ENCODE measurements around the gene STK32B.
"Not testable (repeated sequence)": the region's sequence is repeated elsewhere in the genome, so short reads cannot be mapped to it uniquely, and the experiment has no call there.

The STK32B gene

DNA sequence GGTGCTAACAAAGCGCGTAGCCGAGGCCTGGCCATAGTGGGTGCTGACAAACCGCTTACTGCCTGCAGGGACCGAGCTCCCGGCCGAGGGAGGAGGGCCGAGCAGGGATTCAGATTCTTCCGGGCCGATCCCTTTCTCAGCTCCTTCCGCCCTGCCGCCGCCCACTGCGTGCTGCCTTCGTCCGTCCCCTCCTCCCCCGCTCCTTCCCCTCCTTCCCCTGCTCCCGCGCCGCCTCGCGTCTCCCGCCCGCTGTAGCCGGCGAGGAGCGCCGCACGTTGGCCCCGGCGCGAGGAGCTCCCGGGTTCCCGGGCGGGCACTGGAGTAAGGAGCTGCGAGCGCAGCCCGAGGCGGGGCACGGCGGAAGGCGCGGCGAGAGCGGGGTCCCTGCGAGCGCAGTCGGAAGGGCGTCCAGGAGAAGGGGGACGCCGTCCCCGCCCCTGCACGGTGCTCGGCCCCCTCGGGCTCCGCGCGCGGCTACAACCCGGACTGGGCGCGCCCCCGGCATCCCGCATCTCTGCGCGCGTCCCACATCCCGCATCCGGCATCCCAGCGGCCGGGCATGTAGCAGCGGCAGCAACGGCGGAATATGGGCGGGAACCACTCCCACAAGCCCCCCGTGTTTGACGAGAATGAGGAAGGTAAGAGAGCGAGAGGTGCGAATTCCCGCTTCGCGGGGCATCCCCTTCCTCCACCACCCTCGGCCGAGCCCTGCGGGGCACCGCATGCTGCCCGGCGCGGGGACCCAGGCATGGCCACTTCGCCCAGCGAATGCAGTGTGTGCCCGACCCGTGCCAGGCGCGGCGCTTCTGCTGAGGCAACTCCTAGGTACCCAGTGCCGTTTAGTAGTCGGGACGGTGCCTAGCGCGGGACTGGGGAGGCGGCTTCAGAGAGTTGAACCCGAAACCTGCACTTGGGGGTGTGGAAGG, at the start of gene STK32B:
TSS of gene STK32B (plus strand) at position 203 of the 926 bp plus-strand sequence.
- DNase-seq: peak; percentile 5

DNA sequence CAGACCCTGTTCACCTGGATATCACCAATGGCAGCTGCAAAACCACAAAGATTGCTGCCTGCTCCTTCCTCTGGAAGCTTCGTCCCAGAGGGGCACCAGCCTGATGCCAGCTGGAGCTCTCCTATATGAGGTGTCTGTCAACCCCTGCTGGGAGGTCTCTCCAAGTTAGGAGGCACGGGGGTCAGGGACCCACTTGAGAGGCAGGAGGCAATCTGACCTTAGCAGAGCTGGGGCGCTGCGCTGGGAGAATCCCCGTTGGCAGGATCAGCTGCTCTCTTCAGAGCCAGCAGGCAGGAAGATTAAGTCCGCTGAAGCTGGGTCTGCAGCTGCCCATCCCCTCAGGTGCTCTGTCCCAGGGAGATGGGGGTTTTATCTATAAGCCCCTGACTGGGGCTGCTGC, 49.6 kb upstream of the STK32B start:
- DNase-seq: not testable (repeated sequence)

DNA sequence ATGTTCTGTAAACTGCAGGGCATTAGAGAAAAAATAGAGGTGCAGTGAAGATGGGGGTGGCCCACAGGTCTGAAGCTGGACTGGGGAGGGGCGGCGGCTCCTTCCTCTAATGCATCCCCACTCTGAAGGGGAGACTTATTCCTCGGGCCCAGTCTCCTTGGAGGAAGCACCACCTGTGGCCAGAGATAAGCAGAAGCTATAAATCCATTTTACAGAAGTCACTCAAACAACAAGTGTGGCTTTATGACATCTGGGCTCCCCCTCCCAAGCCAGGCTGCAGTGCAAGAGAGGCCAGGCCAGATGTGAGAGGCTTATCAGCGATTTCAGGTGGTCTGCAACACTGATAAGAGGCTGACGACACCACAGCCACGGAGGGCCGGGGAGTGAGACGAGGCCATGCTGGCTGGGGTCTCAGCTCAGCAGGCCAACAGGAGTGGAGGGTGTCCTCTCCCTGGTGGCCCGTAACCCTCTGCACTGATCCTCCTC, 47.9 kb upstream of the STK32B start:
- no peak for DNase-seq

DNA sequence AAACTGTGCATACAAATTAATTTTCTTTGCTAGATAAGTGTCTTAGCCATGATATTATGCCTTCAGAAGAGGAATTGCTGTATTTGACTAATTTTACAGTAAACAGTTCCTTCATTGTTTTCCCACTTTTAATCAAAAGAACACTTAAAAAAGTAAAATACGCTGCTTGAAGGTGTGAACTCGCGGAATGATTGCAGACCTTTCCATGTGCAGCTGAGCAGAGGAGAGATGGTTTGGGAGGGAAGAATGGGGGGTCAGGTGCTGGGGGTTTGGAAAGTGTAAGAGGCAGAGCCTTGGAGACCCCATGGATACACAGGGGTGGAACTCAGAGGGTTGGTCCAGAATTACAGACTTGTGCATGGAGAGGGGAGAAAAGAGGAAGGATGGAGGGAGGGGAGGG, 47.4 kb upstream of the STK32B start:
- no peak for DNase-seq

DNA sequence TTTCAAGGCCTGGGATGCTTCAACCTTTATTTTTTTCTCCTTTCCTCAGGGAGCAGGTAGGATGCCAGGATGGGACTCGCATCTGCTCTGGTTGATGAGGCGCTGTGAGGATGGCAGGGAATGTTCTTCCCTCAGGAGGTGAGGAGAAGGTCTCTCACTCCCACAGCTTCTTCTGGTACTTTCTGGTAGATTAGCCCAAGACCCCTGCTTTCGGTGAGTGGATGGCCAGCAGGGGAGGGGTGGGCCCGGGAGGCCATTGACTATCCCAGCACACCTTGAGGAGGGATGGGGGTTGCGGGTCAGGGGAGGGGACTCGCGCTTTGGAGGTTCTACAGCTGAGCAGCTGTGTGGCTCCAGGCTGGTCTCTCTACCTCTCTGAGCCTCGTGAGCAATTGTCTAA, 46.8 kb upstream of the STK32B start:
- DNase-seq: no peak

DNA sequence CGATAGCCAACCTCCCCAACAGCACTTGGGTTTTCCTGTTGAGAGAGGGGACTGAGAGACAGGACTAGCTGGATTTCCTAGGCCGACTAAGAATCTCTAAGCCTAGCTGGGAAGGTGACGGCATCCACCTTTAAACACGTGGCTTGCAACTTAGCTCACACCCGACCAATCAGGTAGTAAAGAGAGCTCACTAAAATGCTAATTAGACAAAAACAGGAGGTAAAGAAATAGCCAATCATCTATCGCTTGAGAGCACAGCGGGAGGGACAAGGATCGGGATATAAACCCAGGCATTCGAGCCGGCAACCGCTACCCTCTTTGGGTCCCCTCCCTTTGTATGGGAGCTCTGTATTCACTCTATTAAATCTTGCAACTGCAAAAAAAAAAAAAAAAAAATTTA, 44.3 kb upstream of the STK32B start:
- not testable (repeated sequence) for DNase-seq

DNA sequence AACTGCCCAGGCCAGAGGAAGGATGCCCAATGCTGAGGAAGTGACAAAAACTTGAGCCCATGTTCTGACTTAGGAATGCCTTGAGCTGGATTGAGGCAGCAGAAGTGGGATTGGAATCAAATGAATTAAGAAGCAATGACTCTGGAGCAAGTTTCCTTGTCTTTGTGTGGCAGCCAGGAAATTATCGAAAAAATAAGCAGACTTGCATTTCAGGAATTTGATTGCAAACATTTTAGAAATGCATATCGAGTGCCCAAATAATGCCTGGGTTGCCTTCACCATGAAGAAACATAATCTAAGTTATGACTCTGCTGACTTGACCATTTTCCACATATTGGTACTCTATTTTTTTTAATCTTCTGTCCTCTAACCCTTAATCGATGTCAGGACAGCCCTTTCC, 41.5 kb upstream of the STK32B start:
- no peak for DNase-seq

DNA sequence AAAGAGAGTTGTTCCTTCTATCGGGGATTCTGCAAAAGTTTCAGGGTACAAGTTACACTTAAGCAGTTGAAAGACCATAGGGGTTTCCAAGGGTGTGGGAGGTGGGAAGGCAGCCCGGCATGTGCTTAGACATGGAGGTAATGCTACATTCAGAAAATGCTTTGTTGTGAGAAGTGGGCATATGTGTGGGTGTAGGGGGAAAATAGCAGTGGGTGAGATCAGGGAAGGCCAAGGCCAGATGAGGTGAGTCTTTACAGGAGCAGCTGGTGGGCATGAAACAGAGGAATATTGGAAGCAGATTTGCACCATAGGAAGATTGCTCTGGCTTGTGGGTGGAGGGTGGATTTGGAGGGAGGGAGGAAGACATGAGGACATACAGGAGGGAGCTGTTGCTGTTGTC, 40.3 kb upstream of the STK32B start:
- DNase-seq: no peak

DNA sequence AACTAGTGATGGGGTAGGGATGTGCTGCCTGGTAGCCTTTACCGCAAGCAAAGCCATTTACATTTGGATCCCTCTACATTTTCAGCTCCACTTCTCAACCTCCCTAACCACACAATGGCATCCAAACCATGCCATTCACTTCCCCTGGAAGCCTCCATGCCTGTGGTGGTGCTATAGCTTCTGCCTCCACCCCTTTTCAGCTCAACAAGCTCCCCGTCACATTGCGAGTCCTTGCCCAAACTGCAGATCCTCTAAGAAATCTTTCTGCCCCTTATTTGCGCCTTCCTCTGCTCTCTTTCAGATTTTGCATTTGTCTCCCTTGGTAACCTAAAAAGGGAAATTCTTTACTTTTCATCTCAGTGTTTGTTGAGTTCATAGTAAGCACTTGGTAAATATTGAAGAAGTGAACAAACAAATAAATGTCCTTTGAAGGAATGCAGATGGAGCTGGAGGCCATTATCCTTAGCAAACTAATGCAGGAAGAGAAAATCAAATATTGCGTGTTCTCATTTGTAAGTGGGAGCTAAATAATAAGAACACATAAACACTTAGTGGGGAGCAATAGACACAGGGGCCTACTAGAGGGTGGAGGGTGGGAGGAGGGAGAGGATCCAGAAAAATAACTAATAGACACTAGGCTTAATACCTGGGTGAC, 38.9 kb upstream of the STK32B start:
- DNase-seq: no peak

DNA sequence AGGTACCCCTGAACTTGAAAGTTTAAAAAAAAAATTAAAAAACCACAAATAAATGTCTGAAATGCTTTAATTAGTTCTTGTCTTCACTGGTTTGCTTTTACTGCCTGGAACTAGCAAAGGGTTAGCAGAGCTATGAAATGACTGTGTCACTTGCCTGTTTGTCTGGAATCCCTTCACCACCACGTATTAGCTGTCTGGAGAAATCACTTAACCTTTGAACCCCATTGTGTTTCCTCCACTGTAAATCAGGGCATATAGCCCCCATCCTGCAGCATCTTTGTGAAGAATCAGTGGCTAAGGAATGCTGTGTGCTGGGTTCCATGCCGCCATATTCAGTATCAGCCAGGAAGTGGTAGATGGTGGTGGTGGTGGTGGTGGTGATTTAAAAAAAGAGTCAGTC, 38.3 kb upstream of the STK32B start:
- DNase-seq: no peak

DNA sequence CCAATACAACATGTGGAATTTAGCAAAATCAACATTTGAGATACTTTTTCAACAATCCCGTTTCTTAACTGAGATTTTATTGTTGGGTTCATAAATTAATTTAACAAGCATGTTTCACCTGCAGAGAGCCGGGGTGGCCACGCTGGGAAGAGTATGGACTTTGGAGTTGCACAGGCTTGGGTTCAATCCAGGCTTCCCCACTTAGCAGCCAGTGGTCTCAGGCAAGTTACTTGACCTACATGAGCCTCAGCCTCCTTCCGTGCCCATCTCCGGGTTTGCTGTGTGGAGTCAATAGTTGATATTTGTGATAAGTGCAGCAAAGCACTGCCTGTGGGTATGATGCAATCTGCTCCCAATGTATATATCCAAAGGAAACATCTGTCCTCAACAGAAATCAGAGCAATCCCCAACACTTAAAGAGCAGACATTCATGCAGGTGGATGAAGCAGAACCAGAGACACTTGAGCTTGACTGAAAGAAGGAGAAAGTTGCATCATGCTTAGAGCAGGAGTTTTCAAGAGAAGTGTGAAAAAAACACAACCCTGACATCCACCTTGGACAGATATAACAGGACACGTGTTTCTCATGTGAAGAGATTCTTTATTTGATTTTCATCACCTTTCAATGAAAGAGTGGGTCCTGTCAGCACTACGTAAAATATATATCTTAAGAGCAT, 37.1 kb upstream of the STK32B start:
- no peak for DNase-seq

DNA sequence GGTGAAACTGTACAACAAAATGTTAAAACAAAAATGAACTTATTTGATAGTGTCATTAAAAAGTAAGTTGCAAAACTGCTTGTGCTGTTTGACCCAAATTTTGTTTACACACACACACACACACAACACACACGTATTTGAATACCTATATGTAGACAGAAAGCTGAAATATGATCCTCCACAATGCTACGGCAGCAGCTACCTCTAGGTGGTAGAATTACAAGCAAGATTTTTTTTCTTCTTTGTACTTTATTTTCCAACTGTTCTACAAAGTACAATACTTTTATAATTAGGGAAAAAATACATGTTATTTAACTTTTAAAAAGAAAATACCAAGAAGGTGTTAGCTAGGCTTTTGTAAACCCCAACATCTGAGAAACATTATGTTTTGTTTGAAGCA, 33.2 kb upstream of the STK32B start:
- DNase-seq: no peak

DNA sequence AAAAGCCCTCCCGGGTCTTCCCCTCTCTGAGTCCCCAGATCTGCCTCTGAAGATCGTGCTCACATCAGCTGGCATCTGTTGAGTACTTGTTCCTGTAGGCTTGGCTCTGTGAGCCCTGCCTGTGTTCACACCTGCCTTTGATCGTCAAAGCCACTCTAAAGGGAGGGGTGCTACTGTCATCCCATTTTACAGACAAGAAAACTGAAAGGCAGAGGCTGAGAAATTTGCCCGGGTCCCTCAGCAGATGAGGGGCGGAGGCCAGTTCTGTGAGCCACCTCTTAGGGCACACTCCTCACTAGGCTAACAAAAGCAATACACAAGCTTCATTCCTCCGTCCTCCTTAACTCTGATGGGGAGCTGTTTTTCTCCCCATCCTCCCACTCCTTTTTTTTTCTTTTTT, 32.7 kb upstream of the STK32B start:
- DNase-seq: no peak

DNA sequence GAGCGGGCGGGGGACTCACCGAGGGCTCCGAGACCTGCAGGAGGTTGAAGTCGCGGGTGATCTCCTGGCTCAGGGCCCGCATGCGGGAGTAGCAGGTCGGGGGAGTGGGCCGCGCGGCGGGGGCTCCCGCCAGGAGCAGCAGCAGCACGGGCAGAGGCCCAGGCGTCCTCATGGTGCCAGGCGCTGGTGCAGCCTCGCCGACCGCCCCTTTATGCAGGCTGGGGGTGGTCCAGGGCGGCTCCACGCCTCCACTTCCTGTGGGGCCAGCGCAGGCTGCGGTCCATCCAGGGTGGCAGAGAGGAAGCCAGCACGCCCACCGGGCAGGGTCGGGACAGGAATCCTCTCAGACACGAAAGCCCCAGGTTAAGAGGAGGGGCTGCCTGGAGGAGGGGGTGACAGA, 32.0 kb upstream of the STK32B start, which contains the start of gene CYTL1:
TSS of gene CYTL1 (minus strand) at position 185 of the 400 bp plus-strand sequence. CDS start at position 172, 13 bp downstream.
- DNase-seq: no peak

DNA sequence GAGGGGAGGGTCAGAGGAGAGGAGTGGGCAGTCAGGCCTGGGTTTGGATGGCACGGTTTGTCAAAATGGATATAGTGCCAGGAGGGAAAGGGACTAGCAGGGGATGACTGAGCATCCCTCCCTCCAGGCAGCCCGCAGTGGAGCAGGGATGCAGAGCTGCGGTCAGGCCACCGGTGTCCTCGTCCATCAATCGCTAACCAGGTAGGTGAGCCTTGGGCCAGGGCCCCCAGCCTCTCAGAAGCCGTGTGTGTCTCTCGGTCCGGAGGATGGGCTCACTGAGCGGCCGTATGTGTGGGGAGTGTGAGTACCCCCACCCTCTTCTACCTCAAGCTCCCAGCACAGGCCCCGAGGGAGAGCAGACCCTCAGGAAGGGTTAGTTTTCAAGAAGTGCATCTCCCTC, 31.5 kb upstream of the STK32B start:
- DNase-seq: no peak

DNA sequence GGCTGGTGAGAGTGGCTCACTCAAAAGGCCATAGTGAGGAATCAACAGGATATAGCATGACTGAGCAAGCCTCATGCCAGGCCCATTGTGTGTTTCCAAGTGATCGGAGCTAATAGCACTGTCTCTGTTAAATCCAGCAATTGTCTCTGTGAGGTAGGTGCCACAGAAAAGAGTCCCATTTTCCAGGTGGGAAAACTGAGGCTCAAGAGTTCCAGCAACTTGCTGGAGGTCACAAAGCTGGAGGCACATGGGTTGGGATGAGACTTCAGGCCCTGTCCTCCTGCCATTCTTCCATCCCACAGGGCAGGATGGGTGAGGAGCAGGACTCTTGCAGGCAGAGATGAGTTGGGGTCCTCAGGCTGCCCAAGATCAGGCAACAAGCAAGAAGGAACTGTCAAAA, 30.9 kb upstream of the STK32B start:
- no peak for DNase-seq

DNA sequence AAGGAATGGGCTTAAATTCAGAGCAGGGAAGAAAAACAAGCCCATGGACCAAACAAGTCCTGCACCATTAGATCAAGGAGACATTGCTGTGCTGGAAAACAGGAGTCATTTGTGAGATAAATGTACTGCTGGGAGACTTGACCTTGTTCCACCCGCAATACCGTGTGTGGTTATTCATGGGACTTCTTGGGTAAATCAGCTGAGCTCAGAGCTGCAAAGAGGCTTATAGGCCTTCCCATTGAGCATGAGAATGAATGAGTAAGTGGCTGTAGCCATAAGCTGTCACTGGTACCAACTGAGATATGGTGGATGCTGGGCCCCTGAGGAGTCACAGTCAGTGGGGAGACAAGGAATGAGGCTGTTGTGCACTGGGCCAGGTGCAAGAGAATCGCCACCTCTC, 29.7 kb upstream of the STK32B start:
- no peak for DNase-seq

DNA sequence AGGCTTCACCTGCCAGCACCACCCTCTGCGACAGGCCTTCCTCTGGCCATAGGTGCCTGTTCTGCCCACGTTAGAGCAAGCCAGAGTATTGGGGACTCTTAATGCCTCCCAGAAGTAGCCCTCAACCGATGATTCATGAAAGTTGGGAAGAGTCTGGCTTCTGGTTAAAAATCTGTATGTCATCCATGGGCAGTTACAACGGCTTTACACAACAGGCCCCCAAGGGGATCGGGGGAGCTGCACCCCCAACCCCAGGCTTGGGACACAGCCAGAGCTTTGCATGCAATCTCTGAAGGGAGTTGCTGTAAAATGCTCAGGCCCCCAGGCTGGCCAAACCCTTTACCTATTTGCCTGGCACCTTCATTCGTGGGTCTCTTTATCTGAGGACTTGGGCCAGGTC, 26.6 kb upstream of the STK32B start:
- DNase-seq: no peak

DNA sequence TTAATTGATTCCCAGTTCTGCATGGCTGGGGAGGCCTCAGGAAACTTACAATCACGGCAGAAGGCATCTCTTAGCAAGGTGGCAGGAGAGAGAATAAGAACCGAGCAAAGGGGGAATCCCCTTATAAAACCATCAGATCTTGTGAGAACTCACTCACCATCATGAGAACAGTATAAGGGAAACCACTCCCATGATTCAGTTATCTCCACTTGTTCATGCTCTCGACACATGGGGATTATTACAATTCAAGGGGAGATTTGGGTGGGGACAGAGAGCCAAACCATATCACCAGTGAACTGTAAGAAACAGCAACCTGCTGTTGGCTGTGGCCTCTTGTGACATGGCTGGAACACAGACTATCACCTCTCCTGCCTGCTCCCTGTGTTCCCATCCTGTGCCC, 24.9 kb upstream of the STK32B start:
- DNase-seq: no peak

DNA sequence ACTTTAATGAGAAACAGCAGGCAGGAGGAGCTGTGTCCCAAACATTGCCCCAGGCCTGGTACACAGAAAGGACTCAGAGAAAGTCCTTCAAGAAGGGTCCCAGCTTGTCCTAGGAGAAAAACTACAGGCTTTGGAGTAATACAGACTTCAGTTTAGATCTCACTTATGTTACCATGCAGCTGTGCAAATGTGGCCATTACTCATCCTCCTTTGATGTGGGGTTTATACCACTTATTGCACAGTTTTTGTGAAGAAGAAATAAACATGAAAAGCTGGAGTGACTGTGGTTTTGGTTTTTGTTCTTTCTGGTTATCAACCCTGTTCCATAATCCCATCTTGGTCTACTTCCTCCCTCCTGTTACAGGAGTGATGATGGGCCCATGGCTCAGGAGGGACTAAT, 23.9 kb upstream of the STK32B start:
- no peak for DNase-seq

DNA sequence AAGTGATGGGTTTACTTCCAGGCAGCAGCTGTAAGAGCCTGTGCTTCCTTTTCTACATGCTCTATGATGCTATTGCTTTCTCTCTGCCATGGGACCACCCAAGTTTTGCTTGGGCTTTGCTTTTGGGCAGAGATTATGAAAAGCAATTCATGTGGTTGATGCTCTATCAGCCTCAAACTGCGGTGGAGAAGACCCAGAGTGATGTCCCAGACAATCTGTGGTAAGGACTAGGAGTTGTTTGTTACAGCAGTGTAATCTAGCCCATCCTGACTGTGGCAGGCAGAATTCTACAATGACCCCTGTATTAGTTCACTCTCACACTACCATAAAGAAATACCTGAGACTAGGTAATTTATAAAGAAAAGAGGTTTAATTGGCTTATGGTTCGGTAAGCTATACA, 22.8 kb upstream of the STK32B start:
- no peak for DNase-seq

DNA sequence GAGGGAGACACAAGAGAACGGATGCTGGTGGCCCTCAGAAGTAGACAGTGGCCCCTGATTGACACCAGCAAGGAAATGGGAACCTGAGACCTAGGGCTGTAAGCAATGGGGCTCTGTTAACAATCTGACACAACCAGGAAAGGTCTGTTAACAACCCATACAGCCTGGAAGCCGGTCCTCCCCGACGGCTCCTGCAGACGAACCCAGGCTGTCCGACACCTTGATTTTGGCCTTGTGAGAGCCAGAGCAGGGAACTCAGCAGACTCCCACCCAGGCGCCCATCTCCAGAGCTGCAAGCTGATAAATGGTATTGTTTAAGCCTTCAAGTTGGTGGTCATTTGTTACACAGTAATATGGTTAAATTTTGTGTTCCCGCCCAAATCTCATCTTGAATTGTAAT, 21.8 kb upstream of the STK32B start:
- no peak for DNase-seq

DNA sequence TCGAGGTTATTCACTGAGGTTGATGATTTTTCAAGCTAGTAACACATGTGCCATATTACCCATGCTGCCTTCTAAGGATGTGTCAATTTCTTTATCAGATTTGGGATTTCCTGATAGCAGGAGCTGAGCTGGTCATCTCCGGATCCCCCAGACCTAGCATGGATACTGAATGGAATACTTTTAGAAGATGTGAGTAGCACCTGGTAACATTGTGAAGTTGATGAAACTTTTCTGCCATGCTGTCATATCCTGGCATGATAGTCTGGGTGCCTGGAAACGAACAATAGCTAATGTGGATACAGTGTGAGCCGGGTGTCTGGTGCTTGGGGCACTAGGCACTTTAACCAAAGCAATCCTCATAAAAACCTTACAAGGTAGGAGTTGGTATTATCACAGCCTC, 21.1 kb upstream of the STK32B start:
- DNase-seq: no peak

DNA sequence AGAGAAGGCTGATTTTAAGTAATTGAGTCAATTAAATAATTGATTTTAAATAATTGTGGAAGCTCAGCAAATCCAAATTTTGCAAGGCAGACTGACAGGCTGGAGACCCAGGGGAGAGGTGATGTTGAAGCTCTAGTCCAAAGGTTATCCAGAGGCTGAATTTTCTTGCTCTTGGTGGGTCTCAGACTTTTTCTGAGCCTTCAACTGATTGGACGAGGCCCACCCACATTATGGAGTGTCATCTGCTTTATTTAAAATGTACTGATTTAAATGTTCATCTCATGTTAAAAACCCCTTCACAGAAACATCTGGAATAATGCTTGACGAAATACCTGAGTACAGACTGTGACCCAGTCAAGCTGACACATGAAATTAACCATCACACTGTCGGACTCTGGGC, 20.4 kb upstream of the STK32B start:
- no peak for DNase-seq
